CD4-positive, alpha-beta T cell treated with Interferon alpha-2 for 1 hour (primary cell): ENCODE measurements around the gene LSP1.
"Not testable (repeated sequence)": the region's sequence is repeated elsewhere in the genome, so short reads cannot be mapped to it uniquely, and the experiment has no call there.

Experiments used
- DNase-seq, 2 donors: peaks; one replicate each; pipeline ENCODE4 v3.0.0-alpha.2; 2020 to 2022

Gene LSP1

DNA sequence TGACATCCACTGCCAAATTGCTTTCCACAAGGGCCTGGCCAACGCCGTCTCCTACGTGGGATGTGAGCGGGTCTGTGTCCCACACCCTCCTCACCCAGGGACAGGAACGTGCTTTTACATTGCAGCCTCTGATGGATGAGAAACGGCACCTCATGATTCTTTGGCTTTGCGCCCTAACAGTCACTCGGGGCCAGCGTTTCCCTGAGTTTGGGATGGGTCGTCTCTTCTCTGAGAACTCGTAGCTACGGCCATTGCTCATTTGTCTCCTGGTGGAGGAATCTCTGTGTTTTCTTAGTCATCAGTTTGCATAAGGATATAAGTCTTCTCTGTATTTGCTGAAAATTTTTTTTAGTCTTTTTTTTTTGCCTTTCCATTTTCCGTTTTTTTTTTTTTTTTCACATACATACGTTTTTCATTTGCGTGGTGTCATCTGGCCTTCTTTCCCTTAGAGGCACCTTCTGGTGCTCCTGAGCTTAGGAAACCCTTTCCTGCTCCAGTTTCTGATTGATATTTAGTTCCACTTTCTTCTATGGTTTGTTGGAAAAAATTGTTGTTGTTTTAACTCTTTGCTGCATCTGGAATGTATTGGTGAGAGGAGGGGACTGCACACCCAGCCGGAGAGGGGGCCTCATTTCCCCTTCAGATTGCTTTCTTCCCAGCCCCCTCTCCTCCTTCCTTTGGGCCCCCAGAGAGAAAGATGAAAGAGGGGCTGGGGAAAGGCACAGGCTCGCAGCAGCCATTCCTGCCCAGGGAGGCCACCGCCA is 78.6 kb downstream of the LSP1 start:
- no peak for DNase-seq

DNA sequence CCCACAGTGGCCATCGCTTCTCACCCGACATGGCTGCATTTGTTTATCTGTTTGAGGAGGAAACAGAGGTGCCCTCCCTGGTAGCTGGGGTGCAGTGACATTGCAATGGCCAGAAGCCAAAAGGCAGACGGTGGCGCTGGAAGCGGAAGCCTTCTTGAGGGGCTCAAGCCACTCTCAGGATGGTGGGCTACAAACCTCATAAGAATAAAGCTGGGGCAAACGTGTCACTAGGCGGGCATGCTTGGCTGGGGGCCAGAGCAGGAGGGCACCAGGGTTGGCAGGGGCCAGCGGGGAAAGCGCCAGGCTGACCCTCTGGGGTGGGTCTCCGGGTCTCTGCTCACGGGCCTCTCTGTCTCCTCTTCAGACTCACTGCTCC is 79.2 kb downstream of the LSP1 start:
- no peak for DNase-seq

DNA sequence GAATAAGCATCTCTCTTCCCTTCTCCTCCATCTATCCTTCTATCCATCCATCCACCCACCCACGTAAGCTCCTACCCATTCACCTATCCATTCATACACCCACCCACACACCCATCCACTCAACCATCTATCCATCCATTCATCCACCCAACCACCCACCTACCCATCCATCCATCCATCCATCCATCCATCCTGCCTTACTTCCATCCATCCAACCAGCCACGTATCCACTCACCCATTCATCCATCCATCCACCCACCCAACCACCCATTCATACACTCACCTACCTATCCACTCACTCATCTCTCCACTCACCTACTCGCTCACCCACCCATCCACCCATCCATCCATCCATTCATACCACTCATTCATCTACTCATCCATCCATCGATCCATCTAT is 79.8 kb downstream of the LSP1 start:
- DNase-seq: no peak

DNA sequence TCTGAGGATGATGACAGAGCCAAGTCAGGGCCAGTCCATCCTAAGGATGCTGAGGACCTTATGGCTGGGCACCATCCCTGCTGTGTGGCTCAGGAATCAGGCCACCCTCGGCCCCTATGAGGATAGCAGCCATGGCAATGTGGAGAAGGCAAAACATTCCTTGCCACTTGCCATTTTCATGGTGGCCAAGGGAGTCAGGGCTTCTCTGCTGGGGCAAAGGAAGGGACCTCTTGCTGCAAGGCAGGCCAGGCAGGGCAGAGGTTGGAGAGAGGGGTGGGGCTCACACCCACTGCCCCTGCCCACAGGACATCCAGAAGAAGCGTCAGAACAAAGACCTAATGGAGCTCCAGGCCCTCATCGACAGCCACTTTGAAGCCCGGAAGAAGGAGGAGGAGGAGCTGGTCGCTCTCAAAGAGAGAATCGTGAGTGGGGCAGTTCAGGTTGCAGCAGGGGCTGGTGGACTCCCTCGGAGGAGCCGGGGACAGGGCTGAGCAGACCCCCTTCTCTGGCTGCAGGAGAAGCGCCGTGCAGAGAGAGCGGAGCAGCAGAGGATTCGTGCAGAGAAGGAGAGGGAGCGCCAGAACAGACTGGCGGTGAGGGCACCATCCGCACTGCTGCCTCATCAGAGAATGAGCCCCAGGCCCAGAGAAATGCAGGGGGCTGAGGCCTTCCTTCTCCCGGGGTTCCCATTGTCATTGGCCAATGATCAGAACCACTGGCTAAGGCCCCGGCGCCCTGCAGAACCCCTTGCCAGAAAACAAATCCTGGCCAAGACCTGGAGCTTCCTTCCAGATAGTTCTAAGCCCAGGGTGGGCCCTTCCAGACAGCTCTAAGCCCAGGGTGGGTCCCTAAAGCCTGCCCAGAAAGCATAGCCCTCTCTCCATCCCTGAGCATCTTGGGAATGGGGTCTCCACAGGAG is 80.8 kb downstream of the LSP1 start:
- DNase-seq: no peak

DNA sequence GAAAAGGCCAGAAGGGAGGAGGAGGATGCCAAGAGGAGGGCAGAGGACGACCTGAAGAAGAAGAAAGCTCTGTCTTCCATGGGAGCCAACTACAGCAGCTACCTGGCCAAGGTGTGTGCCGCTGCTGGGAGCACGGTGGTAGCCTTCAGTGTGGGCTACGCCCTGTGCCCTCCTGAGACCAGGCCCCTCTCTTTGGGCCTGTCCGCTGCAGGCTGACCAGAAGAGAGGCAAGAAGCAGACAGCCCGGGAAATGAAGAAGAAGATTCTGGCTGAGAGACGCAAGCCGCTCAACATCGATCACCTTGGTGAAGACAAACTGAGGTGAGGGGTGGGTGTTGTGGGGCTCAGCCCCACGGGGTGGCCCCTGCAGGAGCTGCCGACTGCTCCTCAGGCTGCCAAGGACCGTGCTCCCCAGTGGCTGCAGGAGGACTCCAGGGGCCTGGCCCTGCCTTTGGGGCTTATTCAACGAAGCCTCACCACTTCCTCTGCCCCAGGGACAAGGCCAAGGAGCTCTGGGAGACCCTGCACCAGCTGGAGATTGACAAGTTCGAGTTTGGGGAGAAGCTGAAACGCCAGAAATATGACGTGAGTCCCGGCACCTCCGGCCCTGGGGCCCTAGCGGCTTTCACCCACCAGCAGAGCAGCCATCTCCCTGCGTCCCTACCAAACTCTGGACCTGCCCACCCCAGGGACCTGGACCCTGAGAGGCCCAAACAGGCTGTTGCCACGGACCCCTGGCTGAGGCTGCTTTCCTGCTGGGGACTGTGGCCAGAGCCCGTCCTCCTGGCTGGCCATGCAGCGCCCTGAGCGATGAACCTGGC is 81.7 kb downstream of the LSP1 start:
- DNase-seq: peak in 1 of 2 donors; percentile 1

DNA sequence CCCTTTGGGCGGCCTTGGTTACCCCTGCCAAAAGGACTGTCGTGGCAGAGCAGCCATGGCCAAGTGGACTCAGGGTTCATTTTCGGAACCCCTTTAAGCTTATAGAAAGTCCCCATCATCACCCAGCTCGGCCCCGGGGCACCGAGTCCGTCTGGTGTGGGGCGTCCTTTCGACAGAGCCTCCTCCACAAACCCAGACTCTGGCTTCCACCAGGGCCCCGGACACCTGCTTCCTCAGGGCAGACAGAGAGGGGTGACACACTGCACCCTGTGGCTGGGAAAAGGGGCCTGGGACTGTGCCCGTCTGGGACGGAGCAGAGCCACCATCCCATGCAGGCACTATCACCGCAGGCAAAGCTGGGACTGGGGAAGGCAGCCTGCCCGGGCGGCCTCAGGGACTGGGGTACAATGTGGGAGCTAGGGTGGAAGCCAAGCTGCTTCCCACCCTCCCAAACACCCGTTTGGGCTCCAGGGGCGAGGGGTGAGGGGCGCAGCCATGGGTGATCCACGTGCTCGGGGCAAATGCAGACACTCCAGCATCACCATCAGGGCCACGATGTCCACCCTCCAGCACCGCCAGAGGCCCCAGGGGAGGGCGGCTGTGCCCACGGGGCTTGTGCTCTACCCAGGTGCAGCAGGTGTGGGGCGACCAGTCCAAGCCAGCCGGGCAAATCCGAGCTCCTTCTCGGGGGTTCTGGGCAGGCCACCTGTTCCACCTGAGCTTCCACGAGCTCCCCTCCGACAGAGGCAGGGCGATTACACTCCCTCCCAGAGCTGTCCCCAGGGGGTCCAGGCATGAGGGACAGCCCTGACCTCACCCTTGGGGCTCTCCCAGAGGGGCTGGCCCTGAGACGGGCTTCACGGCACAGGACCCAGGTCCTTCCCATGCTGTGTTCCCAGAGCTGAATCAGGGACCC is 82.5 kb downstream of the LSP1 start:
- DNase-seq: peak in 1 of 2 donors; percentile 1

DNA sequence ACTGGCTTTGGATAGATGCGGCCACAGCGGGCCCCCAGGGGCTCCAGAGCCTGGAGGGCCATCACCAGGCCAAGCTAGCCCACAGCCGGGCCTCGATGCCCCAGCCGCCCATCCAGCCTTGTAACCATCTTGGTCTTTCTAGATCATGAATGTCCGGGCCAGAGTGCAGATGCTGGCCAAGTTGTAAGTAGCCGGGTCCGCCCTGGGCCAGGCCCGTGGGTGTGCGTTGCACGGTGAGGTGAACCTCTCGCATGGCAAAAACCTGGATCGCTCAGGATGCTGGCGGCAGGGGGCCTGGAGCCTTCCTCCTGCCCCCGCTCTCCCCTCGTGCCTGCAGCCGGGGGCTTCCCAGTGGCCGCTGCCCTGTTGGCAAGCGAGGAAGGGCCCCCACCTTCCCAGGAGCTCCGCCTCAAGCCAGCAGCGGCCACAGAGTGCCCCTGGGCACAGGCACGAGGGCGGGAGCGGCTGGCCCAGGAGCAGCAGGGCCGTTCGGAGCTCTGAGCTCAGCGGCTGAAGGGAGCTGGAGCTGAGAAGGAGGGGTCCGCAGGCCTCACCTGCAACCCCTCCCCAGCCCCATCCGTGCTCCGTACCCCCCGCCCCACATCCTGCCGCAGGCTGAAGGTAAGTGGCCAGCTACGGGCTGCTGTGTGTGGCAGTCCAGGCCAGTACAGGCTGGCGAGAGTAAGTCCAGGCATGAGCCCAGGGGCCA is 83.3 kb downstream of the LSP1 start:
- no peak for DNase-seq

DNA sequence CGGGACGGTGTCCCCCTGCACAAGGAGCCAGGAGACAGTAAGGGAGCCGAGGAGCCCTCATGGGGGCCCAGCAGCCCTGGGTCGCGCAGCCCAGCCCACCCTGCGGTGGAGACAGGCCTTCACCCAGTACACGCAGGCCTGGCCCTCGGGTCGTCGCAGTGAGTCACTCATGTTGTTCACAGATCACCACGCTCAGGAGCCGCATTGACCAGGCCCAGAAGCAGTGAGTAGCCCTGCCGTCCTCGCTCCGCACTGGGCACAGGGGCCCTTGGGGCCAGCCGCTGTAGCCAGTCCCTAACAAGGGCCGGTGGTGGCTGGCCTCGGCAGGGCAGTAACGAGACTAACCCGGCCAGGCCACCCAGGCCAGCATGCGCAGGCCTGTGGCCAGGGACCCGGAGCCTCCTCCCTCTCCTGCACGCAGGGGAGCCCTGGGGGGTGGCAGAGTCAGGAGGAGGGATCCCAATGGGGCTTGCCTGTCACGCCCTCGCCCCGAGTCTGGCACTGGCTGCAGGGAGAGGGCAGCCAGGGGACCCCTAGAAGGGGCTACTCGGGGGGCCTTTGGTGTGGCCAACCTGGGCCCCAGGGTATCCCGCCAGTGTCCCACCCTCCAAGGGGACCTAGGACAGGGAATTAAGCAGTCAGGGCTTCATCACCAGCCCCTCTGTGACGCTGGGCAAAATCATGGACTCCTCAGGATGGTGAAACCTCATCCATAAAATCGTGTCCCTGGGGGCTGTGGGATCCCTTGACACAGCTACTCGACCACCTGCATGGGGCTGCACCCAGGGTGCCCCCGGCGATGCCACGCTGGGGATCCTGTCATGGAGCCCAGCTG is 84.1 kb downstream of the LSP1 start:
- DNase-seq: peak in 1 of 2 donors; percentile 1

DNA sequence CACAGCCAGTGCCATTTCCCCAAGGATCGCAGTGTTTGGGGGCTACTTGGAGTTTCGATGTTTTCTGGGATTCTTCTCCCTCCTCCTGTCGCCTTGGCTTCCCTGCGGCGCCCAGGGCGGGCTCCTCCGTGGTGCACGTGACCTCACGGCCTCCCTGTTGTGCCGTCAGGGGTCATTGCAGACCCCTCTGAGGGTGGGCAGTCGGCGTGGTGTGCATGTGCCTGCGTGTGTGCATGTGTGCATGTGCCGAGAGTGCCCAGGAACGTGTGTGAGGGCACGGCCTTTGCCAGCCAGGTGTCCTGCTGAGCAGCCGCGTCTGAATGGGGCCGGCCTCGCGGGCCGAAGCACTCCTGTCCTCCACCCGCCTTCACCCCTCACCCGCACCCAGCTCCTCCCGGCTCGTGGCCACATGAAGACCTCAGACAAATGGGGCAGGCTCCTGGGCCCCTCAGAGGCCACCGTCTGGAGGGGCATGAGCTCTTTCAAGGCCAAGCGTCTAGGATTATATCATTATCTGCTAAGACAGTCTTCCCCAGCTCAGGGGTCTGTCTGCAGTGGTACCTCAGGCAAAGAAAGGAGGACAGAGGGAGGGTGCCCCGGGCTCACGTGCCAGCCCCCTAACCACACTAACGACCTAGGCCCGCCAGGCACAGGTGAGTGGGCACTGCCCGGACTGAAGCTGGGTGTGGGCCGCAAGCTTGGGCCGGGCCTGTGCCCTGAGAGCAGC is 84.9 kb downstream of the LSP1 start:
- DNase-seq: peak in 1 of 2 donors; percentile 0

DNA sequence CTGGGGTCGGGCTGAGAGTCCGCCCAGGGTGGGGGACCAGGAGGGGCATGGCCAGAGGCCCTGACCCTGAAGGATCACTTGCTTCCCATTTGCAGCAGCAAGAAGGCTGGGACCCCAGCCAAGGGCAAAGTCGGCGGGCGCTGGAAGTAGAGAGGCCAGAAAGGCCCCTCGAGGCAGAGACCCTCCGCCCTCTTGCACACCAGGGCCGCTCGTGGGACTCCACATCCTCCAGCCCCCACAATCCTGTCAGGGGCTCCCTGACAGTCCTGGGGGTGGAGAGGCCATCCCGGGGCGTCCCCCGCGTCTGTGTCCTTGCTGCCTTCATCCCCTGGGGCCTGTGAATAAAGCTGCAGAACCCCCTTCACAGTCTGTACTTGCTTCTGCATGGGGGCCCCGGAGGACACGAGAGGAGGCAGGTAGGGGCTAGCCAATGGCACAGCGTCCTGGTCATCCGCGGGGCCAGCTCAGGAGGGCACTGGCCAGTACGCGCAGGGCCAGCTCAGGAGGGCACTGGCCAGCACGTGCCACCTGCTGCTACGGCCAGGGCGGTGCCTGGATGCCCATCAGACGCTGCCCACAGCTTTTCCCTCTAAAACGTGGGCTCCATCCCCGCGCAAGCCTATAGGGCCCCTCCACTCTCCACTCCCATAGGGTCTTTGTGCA is 85.6 kb downstream of the LSP1 start:
- peak in 1 of 2 donors; percentile 1 for DNase-seq

DNA sequence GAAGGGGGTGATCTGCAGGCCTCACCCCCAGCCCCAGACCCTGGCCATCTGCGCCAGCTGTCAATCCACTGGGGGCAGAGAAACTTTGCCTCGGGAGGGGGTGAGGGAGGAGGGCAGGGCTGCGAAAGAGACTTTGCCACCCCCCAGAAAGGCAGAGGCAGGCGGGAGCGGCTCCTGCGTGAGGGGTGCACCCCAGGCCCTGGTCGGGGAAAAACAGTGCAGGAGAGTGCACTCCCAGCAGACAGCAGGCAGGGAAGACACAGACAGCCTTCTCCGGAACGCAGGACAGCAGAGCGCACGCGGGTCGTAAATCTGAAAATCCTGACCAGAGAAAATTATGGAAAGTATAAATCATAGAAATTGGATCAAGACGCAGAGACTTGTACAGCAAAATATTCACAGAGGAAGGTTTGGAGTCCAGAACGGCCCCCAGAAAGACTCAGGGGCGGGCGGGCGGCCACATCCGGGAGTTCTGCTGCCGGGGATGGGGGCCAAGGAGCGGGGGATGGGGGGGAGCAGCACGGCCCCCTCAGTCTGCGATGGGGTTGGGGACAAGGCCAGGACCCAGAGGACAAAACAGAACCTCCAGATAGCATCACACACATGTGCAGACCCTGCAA is 86.2 kb downstream of the LSP1 start:
- DNase-seq: peak in 1 of 2 donors; percentile 1

DNA sequence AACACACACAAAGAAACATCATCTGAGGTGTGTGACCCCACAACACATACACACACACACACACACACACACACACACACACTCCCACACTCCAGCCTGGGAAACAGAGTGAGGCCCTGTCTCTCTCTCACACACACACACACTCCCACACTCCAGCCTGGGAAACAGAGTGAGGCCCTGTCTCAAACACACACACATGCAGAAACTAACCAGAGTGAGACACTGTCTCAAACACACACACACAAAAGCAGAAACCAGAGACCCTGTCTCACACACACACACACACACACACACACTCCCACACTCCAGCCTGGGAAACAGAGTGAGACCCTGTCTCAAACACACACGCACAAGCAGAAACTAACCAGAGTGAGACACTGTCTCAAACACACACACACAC is 86.9 kb downstream of the LSP1 start:
- not testable (repeated sequence) for DNase-seq
